Spleen (tissue), 7 donors: ENCODE measurements around the gene METTL25.

Experiments used
- POLR2A ChIP-seq, 3 donors: fragments of 450-650 bp; IDR thresholded peaks; one replicate each; pipeline ENCODE4 v1.5.1; 2017; ENCODE audit warnings: antibody characterized with exemption in 3 of 3, mild to moderate bottlenecking in 1 of 3
- POLR2AphosphoS5 ChIP-seq, 3 donors: sonication (generic); formaldehyde crosslinking; IDR thresholded peaks; one replicate each; pipeline ENCODE4 v1.5.1; 2017; ENCODE audit warnings: antibody characterized with exemption in 3 of 3
- TF ChIP-seq, protein P1 (sequence below), 11 experiments: fragments of 200-600 bp in 7 of 11; fragments of 450-650 bp in 4 of 11; sonication (generic) in 4 of 11; IDR thresholded peaks in 8 of 11; conservative IDR thresholded peaks in 3 of 11; 1 replicate in 7 of 11; 2 replicates in 4 of 11; pipeline versions ENCODE4 v1.4.0 to v1.8.0; 2016 to 2021; ENCODE audit warnings: antibody characterized with exemption in 11 of 11, inconsistent platforms in 4 of 11, mild to moderate bottlenecking in 1 of 11
- donor health status: DM: no; HTN: no; CAD: no; lungs with moderate emphysema.
- donor health status: DM: no; HTN: no; CAD: no.
- donor health status: DM: no; HTN: no; CAD: no.

DNA sequence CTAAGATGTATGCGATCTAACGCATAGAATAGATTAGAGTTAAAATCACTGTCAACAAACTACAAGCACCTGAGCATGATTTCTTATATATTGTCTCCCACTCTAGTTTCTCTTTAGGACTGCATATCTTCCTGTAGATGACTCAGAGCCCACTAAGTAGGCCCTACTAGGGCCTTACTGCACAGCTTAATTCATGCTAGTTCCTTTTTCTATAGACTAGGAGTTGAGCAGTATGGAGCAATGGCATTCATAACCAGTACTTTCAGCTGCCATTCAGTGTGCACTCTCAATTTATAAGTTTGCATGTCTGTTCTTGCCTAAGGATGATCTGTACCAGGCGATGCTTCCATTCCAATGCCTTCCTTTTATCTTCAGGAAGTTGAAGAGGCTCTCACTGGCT lies 103.5 kb downstream of the METTL25 start:
- TF ChIP-seq, protein P1, sequence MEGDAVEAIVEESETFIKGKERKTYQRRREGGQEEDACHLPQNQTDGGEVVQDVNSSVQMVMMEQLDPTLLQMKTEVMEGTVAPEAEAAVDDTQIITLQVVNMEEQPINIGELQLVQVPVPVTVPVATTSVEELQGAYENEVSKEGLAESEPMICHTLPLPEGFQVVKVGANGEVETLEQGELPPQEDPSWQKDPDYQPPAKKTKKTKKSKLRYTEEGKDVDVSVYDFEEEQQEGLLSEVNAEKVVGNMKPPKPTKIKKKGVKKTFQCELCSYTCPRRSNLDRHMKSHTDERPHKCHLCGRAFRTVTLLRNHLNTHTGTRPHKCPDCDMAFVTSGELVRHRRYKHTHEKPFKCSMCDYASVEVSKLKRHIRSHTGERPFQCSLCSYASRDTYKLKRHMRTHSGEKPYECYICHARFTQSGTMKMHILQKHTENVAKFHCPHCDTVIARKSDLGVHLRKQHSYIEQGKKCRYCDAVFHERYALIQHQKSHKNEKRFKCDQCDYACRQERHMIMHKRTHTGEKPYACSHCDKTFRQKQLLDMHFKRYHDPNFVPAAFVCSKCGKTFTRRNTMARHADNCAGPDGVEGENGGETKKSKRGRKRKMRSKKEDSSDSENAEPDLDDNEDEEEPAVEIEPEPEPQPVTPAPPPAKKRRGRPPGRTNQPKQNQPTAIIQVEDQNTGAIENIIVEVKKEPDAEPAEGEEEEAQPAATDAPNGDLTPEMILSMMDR (IDR thresholded peaks at IDR 0.05 in 8 of 11, conservative IDR thresholded peaks at IDR 0.05 in 3 of 11), result no peak
- no peak for TF ChIP-seq POLR2A (IDR thresholded peaks at IDR 0.05)
- TF ChIP-seq POLR2AphosphoS5 (IDR thresholded peaks at IDR 0.05), result no peak
